ENCODE results near the gene FBLN7. TPM values are rescaled to one million over a fixed set of nuclear protein-coding genes. Genes with fewer than 3 reads are reported as not detected.
A peak's percentile ranks its signal among the peaks of the same experiment; 100 is the strongest.

FBLN7 gene
- polyA plus RNA-seq, 3 donors: 0.04 TPM; not detected in 2

- WGBS (ENCODE audit: insufficient coverage): 93% methylated on average over 4 of the region's 7 CpGs
- no peak overlapping the region for H3K4me3 ChIP-seq (replicated peaks in 1 of 3; ENCODE audit: low read depth in 2 of 3, low read length in 3 of 3)
These were observed 3.4 kb downstream of the FBLN7 start for GRCh38 chr2:112141626-112142007.

GRCh38 chr2:112142525-112143078, 4.4 kb downstream of the FBLN7 start:
- no peak overlapping the region for H3K9ac ChIP-seq (ENCODE audit: insufficient read depth, low read length, poor library complexity, severe bottlenecking)
- no peak overlapping the region for H3K27ac ChIP-seq (ENCODE audit: low read depth in 1 of 2, low read length in 2 of 2)
- Mint-ChIP-seq H3K36me3 (peaks cover 0 to 8% of the 10 kb centered on the region in 2 donors), H3K9me3 (peaks cover 0 to 9% (median 4%) of the 10 kb centered on the region in 7 donors), H3K4me3 (peak overlapping the region in 1 of 2 donors; percentile 18), H3K27me3 (ENCODE audit: low read depth in 3 of 3) (peaks cover 48 to 53% (median 48%) of the 10 kb centered on the region in 3 donors), H3K27ac (peak overlapping the region in 1 of 7 donors; percentile 28), H3K4me1 (peaks cover 13% of the 10 kb centered on the region)
- H3K27me3 ChIP-seq (ENCODE audit: control insufficient read depth in 2 of 2, insufficient read depth in 2 of 2, low read length in 2 of 2): peaks cover 17 to 29% of the 10 kb centered on the region in 2 donors
- TF ChIP-seq CTCF (IDR thresholded peaks at IDR 0.05): no peak
- H4K20me1 ChIP-seq (ENCODE audit: insufficient read depth, low read length): no peaks in the 10 kb centered on the region
- no peaks in the 10 kb centered on the region for H3K36me3 ChIP-seq (replicated peaks in 1 of 2; ENCODE audit: control insufficient read depth in 1 of 2, insufficient read depth in 2 of 2, low read length in 2 of 2)
- peaks cover 0 to 10% of the 10 kb centered on the region in 2 donors for H3K9me3 ChIP-seq (replicated peaks in 1 of 2; ENCODE audit: control insufficient read depth in 1 of 2, insufficient read depth in 1 of 2, low read length in 2 of 2)
- H3K4me1 ChIP-seq (ENCODE audit: control insufficient read depth in 1 of 2, insufficient read depth in 2 of 2, low read length in 2 of 2): peaks cover 5 to 7% of the 10 kb centered on the region in 2 donors
- no peak overlapping the region for H3K4me3 ChIP-seq (replicated peaks in 1 of 3; ENCODE audit: low read depth in 2 of 3, low read length in 3 of 3)
- intact Hi-C loops (cut with micrococcal nuclease): no loop called here
- WGBS (ENCODE audit: insufficient coverage): 97% methylated on average over 8 of the region's 8 CpGs
- no peaks in the 10 kb centered on the region for H3K79me2 ChIP-seq (ENCODE audit: insufficient read depth, low read length)
- no peak overlapping the region for H2AFZ ChIP-seq (ENCODE audit: insufficient read depth, low read depth, low read length, poor library complexity, severe bottlenecking)
- DNase-seq: no peak
- H3K4me2 ChIP-seq (replicated peaks; ENCODE audit: extremely low read depth, low read length, poor library complexity, severe bottlenecking): no peak overlapping the region

More at GRCh38 chr2:112141626-112142007, 3.4 kb downstream of the FBLN7 start:
- Histone ChIP-seq H2AFZ (ENCODE audit: insufficient read depth, low read depth, low read length, poor library complexity, severe bottlenecking) (no peak overlapping the region), H3K4me2 (replicated peaks; ENCODE audit: extremely low read depth, low read length, poor library complexity, severe bottlenecking) (no peak overlapping the region), H3K36me3 (replicated peaks in 1 of 2; ENCODE audit: control insufficient read depth in 1 of 2, insufficient read depth in 2 of 2, low read length in 2 of 2) (no peaks in the 10 kb centered on the region), H3K9ac (ENCODE audit: insufficient read depth, low read length, poor library complexity, severe bottlenecking) (no peak overlapping the region), H4K20me1 (ENCODE audit: insufficient read depth, low read length) (no peaks in the 10 kb centered on the region), H3K4me1 (ENCODE audit: control insufficient read depth in 1 of 2, insufficient read depth in 2 of 2, low read length in 2 of 2) (peaks cover 5 to 9% of the 10 kb centered on the region in 2 donors), H3K9me3 (replicated peaks in 1 of 2; ENCODE audit: control insufficient read depth in 1 of 2, insufficient read depth in 1 of 2, low read length in 2 of 2) (peaks cover 5 to 11% of the 10 kb centered on the region in 2 donors), H3K79me2 (ENCODE audit: insufficient read depth, low read length) (no peaks in the 10 kb centered on the region), H3K27me3 (ENCODE audit: control insufficient read depth in 2 of 2, insufficient read depth in 2 of 2, low read length in 2 of 2) (peaks cover 22 to 38% of the 10 kb centered on the region in 2 donors), H3K27ac (ENCODE audit: low read depth in 1 of 2, low read length in 2 of 2) (no peak overlapping the region)
- H3K36me3 Mint-ChIP-seq: peaks cover 0 to 10% of the 10 kb centered on the region in 2 donors
- peaks cover 0 to 15% (median 7%) of the 10 kb centered on the region in 7 donors for H3K9me3 Mint-ChIP-seq
- no peak for TF ChIP-seq CTCF (IDR thresholded peaks at IDR 0.05)
- H3K4me3 Mint-ChIP-seq: peak overlapping the region in 1 of 2 donors; percentile 29
- no peak overlapping the region for H3K27ac Mint-ChIP-seq
- peaks cover 50 to 56% (median 52%) of the 10 kb centered on the region in 3 donors for H3K27me3 Mint-ChIP-seq (ENCODE audit: low read depth in 3 of 3)
- DNase-seq: no peak
- H3K4me1 Mint-ChIP-seq: peaks cover 17% of the 10 kb centered on the region
- intact Hi-C loops (cut with micrococcal nuclease): no loop called here

Measured in CD14-positive monocyte (primary cell).